ENCODE results near the gene MBP.

MBP gene

GRCh38 chr18:77132369-77133050, at the start of gene MBP:
MBP (minus strand) TSS chr18:77132783; CDS start chr18:77105261, 27,522 bp downstream.
- DNase-seq, result peak; percentile 68

- DNase-seq, result no peak
These were observed 49.5 kb upstream of the MBP start for GRCh38 chr18:77181950-77182707.

DNA sequence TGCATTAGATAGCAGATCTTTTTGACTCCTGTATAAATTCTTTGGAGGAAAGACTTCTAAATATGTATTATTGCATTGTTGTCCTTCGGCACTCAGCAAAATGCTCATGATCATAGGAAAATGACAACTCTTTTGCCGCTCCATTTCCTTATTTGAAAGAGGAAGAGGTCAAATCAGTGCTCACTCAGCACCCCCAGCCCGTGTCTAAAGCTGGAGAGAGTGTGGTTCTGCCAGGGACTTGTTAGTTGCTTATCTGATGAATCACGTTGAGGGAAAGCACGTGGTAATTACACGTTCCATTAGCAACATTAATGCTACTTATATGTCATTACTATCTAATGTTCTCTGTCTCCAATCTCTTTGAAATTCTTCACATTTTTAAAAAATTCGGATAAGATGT, 46.0 kb upstream of the MBP start:
- no peak for DNase-seq

GRCh38 chr18:77177009-77177408, 44.4 kb upstream of the MBP start:
- no peak for DNase-seq

- DNase-seq, result no peak
These were observed 40.9 kb upstream of the MBP start for GRCh38 chr18:77173275-77174030.

DNA sequence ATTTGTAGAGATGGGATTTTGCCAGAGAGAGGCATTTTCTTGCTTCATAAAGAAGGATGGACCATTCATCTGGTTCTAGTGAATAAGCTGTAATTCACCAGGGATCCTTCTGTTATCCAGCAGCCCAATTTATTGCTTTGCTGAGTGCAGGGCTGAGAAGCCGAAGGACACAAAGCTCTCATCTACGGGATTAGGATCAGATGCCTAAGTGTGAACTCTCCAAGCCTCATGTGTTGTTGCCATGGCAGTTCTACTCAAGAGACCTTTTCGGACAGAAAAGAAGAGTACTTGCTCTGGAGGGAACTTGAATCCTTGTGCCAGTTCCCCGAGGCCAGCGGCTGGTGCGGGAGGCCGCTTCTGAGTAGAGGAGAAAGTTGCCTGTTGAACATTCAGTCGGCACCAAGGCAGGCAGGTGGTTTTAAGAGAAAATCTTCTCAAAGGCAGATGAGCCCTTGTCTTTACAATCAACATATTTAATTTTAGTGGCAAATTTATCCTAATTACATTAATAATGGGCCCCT, 38.4 kb upstream of the MBP start:
- no peak for DNase-seq

DNA sequence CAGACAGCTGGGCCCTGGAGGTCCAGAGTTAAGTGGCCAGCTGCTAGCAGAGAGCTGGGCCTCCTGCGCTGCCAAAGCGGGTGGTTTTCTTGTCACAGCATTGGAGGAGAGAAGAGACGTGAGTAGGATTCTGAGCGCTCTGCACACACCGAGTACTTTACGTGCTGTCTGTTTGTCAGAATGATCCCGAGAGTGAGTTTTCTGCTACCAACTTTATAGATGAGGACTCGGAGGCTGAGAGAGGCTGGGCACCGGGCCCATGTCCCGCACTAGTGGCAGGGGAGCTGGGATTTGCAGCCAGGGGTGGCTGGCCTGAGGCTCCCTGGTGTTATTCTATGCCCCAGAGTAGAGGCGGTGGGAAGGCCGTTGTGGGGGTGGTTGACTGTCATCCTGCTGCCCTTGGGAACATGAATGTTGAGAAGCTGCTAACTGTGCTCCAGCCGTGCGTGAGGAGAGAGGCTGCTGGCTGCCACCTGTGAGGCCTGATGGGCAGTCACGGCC, 36.3 kb upstream of the MBP start:
- no peak for DNase-seq

DNA sequence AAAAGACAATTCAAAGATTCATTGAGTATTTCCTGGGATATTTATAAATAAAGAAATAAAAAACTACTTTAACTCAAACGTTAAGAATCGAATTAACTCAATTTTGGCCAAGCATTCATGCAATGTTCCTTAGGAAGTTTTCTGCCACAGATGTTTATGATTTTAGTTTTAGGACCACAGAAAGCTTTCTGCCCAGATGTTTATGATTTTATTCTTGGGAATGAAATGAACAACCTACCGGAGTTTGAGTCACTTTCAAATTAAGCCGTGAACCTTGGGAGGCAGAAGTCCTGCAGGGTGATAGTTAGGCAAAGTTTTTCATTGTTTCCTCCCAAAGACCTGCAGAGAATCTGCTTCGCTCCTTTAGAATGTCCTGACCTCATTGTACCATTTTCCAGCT, 34.7 kb upstream of the MBP start:
- DNase-seq, result no peak

DNA sequence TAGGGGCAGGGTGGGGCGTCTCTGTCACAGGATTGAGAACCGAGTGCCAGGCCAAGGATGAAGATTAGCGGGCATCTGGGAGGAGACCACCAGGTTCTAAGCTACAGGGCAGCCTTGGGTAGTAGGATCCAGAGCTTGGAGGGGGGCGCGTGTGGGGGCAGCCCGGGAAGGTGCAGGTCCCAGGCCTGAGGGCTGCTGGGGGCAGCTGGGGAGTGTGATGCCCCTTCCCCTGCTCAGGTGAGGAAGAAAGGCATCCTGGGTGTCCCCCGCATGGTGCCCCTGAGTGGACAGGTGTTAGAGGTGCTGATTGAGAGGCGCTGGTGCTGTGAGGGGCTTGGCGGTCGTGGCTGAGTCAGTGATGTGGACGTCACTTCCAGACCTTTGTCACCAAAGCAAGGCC, 33.9 kb upstream of the MBP start:
- no peak for DNase-seq

DNA sequence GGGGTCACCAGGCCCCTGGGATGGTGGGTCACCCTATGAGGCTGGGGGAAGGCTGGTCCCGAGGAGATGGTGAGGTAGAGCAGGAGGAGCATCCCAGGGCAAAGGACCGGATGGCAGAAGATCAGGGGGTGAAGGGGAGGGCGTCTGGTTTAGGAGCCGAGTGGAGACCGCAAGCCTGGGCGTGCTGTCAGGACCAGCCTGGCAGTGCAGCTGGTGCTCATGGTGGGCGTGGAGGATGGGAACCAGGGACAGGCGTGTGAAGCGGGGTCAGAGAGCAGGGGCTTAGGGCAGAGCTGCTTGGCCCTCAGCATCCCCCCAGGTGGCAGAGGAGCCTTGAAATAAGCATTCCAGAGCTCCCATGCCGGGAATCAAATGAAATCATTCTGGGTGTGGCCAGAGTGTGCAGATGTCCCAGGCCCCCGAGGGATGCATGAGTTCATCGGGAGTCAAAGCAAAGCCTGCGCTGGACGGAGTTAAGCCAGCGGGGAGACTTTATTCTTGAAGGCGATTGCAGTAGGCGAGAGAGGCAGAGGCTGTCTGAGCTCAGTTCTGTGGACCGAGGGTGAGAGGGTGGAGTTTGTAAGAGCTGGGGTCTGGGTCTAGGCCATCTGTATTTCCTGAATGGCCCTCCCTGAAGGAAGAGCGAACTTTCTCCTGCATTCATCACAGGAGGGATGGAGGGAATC, 33.1 kb upstream of the MBP start:
- DNase-seq, result no peak

DNA sequence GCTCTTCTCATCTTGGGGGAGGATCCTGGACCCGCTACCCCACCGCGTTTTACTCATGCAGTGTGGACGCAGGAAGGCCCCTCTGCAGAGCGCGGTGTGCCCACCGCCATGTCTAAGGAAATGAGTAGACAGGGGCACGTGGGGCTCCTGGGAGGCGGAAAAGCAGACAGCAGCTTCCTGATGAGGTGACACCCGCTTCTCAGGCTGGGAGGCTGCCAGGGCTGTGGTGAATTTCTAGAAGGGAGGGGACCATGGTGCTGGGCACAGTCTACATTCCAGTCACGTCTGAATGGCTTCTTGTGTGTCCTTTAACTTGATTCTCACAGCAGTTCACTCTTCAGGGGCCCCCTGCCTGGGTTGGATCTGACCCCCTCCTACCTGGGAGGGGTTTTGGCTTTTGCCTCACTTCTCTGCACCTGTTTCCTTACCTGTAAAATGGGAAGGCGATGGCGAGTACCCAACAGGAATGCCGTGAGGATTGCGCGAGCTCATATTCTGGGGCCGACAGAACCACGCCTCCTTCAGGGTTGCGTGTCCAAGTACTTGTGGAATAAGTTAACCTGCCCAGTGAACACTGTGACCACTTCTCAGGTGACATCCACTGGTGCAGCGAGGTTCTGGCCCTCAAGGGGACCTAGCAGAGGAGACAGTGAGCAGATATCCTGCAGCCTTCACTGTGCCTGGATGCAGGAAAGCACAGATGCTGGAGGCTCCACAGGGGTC, 32.3 kb upstream of the MBP start:
- no peak for DNase-seq

GRCh38 chr18:77164026-77164425, 31.4 kb upstream of the MBP start:
- no peak for DNase-seq

- DNase-seq, result no peak
These were observed 30.0 kb upstream of the MBP start for GRCh38 chr18:77162580-77162979.

- DNase-seq, result no peak
These were observed 29.4 kb upstream of the MBP start for GRCh38 chr18:77161961-77162360.

DNA sequence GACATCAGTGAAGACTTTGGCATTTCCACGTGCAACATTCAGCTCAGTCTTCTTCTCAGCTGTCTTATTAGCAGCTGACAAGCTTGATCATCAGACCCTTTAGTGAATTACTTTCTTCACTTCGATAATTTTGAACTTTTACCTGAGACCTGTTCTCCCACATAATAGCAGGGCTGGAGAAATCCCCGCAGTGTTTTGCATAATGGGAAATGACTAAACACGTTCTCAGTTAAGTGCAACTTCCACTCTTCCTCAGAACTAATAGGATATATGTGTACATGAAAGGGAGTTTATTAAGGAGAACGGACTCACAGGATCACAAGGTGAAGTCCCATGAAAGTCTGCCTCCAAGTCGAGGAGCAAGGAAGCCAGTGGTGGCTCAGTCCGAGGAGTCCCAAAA, 28.8 kb upstream of the MBP start:
- no peak for DNase-seq

GRCh38 chr18:77160515-77160914, 27.9 kb upstream of the MBP start:
- no peak for DNase-seq

DNA sequence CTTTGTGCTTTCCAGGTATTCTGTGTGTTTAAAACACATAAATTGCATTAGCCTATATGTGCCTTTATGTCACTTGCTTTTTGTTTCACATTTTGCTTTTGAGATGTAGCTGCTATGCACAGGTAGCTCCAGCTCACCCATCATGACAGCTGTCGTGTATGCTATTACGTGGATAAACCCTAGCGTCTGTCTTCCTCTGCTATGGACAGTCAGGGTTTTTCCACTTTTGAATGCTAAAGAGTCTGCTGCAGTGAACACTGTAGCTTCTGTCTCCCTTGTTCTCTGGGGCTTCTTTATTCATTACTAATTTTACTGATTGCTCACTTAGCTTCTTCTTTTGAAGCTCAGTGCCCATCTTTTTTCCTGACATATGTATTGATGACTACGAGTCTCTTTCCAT, 24.7 kb upstream of the MBP start:
- DNase-seq, result no peak

GRCh38 chr18:77155031-77155430, 22.4 kb upstream of the MBP start:
- no peak for DNase-seq

- no peak for DNase-seq
These were observed 20.8 kb upstream of the MBP start for GRCh38 chr18:77153404-77153803.

- no peak for DNase-seq
These were observed 19.4 kb upstream of the MBP start for GRCh38 chr18:77151772-77152520.

DNA sequence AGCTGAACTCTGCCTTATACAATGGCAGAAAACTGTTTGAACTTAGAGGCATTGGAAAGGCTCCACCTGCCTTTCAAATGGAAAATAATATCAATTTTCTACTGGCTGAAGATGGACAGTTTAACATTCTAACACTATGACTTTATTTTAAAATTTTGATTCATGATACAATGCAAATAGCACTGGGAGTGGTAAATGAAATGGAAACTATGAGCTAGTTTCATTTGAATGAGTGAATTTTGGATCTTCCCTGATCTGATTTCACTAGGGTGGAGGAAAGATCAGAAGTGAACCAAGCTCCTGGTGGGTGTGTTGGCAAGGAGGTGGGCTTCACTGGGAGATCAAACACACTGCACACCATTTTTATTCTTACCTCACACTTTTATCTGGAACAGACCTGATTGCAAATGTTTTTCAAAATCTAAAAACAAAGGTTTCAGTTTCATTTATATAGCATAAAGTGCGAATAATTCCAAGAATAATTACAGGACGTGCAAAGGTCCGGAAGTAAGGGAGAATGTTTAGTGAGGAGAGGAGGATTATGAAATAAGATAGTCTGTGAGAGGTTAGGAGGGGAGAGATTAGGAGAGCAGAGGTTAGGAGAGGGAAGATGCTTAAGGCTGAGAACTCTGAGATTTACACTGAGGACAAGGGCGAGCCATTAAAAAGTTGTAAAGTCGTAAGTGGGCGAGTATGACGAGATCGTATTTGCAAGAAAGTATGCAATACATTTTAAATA, 18.6 kb upstream of the MBP start:
- DNase-seq, result no peak

Data from activated gamma-delta T cell treated with Interleukin-2 at 50 U/mL for 16 hours (primary cell).